ENCODE data around the gene CDKN2D.

DNA sequence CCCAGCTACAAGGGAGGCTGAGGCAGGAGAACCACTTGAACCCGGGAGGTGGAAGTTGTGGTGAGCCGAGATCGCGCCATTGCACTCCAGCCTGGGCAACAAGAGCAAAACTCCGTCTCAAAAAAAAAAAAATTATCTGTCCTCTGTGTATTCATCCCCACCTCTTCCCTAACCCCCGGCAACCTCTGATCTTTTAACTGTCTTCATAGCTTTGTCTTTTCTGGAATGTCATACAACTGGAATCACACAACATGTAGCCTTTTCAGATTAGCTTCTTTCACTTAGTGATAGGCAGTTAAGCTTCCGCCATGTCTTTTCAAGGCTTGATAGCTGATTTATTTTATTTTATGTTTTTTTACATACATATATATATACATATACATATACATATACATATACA, 43.1 kb downstream of the CDKN2D start:
- TF ChIP-seq, protein P1, sequence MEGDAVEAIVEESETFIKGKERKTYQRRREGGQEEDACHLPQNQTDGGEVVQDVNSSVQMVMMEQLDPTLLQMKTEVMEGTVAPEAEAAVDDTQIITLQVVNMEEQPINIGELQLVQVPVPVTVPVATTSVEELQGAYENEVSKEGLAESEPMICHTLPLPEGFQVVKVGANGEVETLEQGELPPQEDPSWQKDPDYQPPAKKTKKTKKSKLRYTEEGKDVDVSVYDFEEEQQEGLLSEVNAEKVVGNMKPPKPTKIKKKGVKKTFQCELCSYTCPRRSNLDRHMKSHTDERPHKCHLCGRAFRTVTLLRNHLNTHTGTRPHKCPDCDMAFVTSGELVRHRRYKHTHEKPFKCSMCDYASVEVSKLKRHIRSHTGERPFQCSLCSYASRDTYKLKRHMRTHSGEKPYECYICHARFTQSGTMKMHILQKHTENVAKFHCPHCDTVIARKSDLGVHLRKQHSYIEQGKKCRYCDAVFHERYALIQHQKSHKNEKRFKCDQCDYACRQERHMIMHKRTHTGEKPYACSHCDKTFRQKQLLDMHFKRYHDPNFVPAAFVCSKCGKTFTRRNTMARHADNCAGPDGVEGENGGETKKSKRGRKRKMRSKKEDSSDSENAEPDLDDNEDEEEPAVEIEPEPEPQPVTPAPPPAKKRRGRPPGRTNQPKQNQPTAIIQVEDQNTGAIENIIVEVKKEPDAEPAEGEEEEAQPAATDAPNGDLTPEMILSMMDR (IDR thresholded peaks at IDR 0.05; ENCODE audit: insufficient read depth, low read length, poor library complexity, severe bottlenecking) = no peak
- TF ChIP-seq EZH2phosphoT487 (conservative IDR thresholded peaks at IDR 0.05; ENCODE audit: low read length) = no peak
